Transverse colon (tissue), 4 donors: Measurements from ENCODE around the gene KIAA0232. TPM values are rescaled to one million over a fixed set of nuclear protein-coding genes. Genes with fewer than 3 reads are reported as not detected.

Source experiments
- DNase-seq: peaks from one replicate; pipeline ENCODE4 v3.0.0-alpha.2; 2019
- H3K27ac ChIP-seq, 4 donors: fragments of 200-600 bp; sonication (generic); 2 replicates each; pipeline ENCODE4 v1.5.1; 2016 to 2018; ENCODE audit warnings: inconsistent platforms in 4 of 4
- H3K27me3 ChIP-seq: fragments of 200-600 bp; sonication (generic); 2 replicates; pipeline ENCODE4 v1.5.1; 2017; ENCODE audit warnings: inconsistent platforms
- H3K36me3 ChIP-seq, 4 donors: fragments of 200-600 bp; sonication (generic); 2 replicates each; pipeline ENCODE4 v1.5.1; 2017 to 2019; ENCODE audit warnings: inconsistent platforms in 4 of 4
- H3K4me1 ChIP-seq, 4 donors: fragments of 200-600 bp; sonication (generic); 2 replicates each; pipeline ENCODE4 v1.5.1; 2017 to 2020; ENCODE audit warnings: inconsistent platforms in 4 of 4
- H3K4me3 ChIP-seq, 4 donors: fragments of 200-600 bp; sonication (generic); 1 replicate in 1 of 4; 2 replicates in 3 of 4; pipeline versions ENCODE4 v1.5.1 to v1.6.1; 2017 to 2019; ENCODE audit warnings: inconsistent platforms in 4 of 4
- H3K9me3 ChIP-seq, 2 donors: fragments of 200-600 bp; sonication (generic); 2 replicates each; pipeline ENCODE4 v1.5.1; 2017 to 2019; ENCODE audit warnings: inconsistent platforms in 2 of 2
- EP300 ChIP-seq: sonication (generic); formaldehyde crosslinking; IDR thresholded peaks from one replicate; pipeline ENCODE4 v1.6.1; 2017; ENCODE audit warnings: antibody characterized with exemption, low read depth
- POLR2A ChIP-seq: fragments of 450-650 bp; IDR thresholded peaks from one replicate; pipeline ENCODE4 v1.6.1; 2016; ENCODE audit warnings: antibody characterized with exemption, mild to moderate bottlenecking, moderate library complexity
- POLR2AphosphoS5 ChIP-seq, 3 donors: sonication (generic); formaldehyde crosslinking; IDR thresholded peaks; one replicate each; pipeline ENCODE4 v1.6.1; 2016; ENCODE audit warnings: antibody characterized with exemption in 3 of 3
- WGBS, 2 donors: methylation state at CpG; one replicate each; pipeline ENCODE4 v1.1.5; 2018; ENCODE audit warnings: low coverage in 1 of 2; 5-methylcytosine and 5-hydroxymethylcytosine counted together
- in situ Hi-C, 4 donors: fragments of 200-750 bp; cut with MboI; loops; one replicate each; pipeline versions ENCODE4 v1.15.0 to v1.15.1; 2017; ENCODE audit warnings: low sequenced_read_pairs in 3 of 4, low pct_ligation_motif_present in 1 of 4, low pct_unique_long_range_greater_than_20kb in 1 of 4
- intact Hi-C: fragments of 100-400 bp; cut with DNase I; formaldehyde crosslinking; loops from one replicate; pipeline ENCODE4 v1.15.1; 2023; ENCODE audit warnings: low total_unique reads
- total RNA-seq, 4 donors: library from RNA; depleted of rRNA; stranded (reverse); fragments of >200 nt; gene quantifications; one replicate each; pipeline ENCODE4 v1.1.0, GENCODE V29; 2016
- TF ChIP-seq, protein P1 (sequence below), 5 experiments: fragments of 200-600 bp in 3 of 5; fragments of 450-650 bp in 2 of 5; sonication (generic) in 3 of 5; IDR thresholded peaks; 1 replicate in 2 of 5; 2 replicates in 3 of 5; pipeline ENCODE4 v1.5.1; 2016 to 2017; ENCODE audit warnings: antibody characterized with exemption in 5 of 5, inconsistent platforms in 3 of 5, mild to moderate bottlenecking in 2 of 5, moderate library complexity in 1 of 5

KIAA0232 gene
- total RNA-seq, 4 donors from 2014 or later, result 17.9 to 83.4 (median 43.0) TPM

DNA sequence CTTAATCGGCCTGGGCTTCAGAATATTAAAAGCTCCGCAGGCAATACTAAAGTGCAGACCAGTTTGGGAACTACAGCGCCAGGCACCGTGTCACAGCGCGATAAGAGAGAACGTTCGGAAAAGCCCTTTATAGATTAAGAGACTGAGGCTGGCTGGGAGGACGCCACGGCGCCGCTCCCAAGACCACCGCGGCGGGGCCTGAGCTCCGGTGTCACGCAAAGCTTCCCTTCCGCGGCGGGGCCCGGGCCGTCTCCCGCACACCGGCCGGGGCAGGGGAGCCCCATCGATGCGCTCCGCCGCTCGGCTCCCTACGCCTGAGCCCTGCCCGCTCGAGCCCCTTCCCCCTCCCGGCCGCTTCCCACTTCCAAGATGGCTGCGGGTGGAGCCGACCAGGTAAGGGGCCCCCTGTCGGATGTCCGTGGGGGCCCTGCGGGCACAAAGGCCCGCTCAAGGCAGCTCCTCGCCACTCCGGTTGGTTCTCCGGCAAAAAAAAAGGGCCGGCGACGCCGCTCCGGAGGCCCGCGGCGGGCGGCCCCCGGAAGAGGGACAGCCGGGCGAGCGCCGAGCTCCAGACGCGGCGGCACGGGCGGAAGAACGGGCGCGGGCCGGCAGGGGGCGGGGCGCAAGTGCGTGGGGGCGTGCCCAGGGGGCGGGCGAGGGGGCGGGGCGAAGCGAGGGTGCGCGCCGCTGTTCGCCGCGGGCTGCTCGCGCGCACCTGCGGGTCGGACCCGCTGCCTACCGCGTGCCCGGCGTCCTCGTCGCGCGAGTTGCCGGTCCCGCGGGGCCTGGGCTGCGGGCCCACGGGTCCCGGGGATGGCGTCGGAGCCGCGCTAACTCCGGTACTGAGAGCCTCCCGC is 126.8 kb downstream of the KIAA0232 start, which contains the start of gene TBC1D14:
Gene TBC1D14 (plus strand): TSS at position 714 of the 857 bp plus-strand sequence. CDS start 13,564 bp downstream, outside the sequence.
- TF ChIP-seq POLR2AphosphoS5 (IDR thresholded peaks at IDR 0.05) (peak; percentile 5 to 69 (median 58)), POLR2A (peak; percentile 62), EP300 (no peak)
- TF ChIP-seq, protein P1, sequence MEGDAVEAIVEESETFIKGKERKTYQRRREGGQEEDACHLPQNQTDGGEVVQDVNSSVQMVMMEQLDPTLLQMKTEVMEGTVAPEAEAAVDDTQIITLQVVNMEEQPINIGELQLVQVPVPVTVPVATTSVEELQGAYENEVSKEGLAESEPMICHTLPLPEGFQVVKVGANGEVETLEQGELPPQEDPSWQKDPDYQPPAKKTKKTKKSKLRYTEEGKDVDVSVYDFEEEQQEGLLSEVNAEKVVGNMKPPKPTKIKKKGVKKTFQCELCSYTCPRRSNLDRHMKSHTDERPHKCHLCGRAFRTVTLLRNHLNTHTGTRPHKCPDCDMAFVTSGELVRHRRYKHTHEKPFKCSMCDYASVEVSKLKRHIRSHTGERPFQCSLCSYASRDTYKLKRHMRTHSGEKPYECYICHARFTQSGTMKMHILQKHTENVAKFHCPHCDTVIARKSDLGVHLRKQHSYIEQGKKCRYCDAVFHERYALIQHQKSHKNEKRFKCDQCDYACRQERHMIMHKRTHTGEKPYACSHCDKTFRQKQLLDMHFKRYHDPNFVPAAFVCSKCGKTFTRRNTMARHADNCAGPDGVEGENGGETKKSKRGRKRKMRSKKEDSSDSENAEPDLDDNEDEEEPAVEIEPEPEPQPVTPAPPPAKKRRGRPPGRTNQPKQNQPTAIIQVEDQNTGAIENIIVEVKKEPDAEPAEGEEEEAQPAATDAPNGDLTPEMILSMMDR (IDR thresholded peaks at IDR 0.05), result peak in 3 of 5 experiments; percentile 8 to 44 (median 15)
- H3K4me1 ChIP-seq, result peaks cover 6 to 49% (median 34%) of the 10 kb centered on the region in 4 donors
- peaks cover 3% of the 10 kb centered on the region for H3K27me3 ChIP-seq
- 0% methylated on average over 8 to 34 of the region's 108 CpGs for WGBS, 2 donors
- peak within 1 kb of the TSS; percentile 75 to 91 (median 86) for H3K4me3 ChIP-seq
- no peaks in the 10 kb centered on the region for H3K9me3 ChIP-seq
- DNase-seq, result peak; percentile 91
- peak within 1 kb of the TSS; percentile 97 to 99 (median 99) for H3K27ac ChIP-seq
- no peaks in the 10 kb centered on the region for H3K36me3 ChIP-seq
- intact Hi-C loops, result loop anchor here (10.0 kb wide), 2 partner anchors 75 to 195 kb away; partner anchors contain the start of gene BLOC1S4
- in situ Hi-C loops, result loop anchor here in 3 of 4 donors (10.0 kb wide), 1 partner anchor 165 kb away; no protein-coding TSS in a partner anchor

DNA sequence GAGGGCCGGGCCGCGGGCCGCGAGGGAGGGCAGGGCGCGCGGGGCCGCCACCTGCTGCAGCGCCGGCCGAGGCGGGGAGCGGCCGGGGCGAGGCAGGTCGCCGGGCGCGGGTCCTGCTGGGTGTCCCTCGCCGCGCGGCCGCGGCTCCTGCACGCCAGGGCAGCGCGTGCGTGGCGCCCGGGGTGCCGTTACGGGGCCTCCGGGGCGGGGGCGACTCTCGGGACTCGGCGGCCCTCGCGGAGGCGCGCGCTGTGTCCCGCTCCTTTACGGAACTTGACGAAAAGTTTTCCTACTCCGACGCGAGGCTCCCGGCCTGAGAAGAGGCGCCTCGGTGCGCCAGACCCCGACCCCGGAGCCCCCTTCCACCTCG is 127.4 kb downstream of the KIAA0232 start:
- Histone ChIP-seq H3K4me3 (peak overlapping the region; percentile 75 to 91 (median 86)), H3K27ac (peak overlapping the region; percentile 97 to 99 (median 99))
- intact Hi-C loops, result loop anchor here (5.0 to 10.0 kb wide), 3 partner anchors 75 to 195 kb away; partner anchors contain the start of genes BLOC1S4 and GRPEL1

DNA sequence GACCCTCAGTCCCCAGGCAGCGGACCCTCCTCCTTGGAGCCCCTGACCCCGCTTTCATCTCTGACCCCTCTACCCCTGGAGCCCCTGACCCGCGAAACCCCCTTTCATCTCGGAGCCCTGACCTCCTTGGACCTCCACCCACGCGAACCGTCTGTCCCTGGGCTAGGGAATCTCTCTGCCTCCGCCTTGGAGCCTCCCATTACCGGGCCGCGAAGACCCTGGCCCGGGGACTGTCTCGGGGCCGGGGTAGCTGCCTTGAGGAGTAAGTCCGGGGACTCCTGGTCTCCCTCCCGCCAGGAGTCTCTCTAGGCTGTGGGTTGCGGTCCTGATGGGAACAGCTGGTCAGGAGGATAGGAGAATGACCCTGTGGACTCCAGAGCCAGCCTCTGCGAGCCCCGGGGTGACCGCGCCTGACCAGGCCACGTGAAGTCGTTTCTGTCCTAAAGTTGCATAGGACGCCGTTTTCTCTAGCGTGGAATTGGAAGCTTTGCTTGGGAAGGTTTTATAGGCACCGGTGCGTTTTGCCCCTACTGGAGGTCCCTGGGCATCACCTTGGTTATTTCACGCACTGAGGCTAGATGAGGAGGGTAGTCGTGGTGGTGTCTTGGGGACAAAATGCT is 127.9 kb downstream of the KIAA0232 start:
- WGBS, 2 donors, result 11% methylated on average over 31 of the region's 31 CpGs; no CpG with 5 or more reads in 1 of the 2 donors
- Histone ChIP-seq H3K4me1 (peaks cover 11 to 60% (median 38%) of the 10 kb centered on the region in 4 donors), H3K4me3 (peak overlapping the region; percentile 75 to 91 (median 86)), H3K27ac (peak overlapping the region; percentile 97 to 99 (median 99)), H3K9me3 (no peaks in the 10 kb centered on the region), H3K36me3 (no peaks in the 10 kb centered on the region), H3K27me3 (peaks cover 3% of the 10 kb centered on the region)
- in situ Hi-C loops, result no loop called here
- TF ChIP-seq POLR2AphosphoS5 (IDR thresholded peaks at IDR 0.05) (no peak), POLR2A (peak; percentile 20), EP300 (no peak)
- TF ChIP-seq, protein P1 (IDR thresholded peaks at IDR 0.05), result peak in 3 of 5 experiments; percentile 19 to 55 (median 24)
- DNase-seq, result peak; percentile 37
- intact Hi-C loops, result loop anchor here (5.0 kb wide), 1 partner anchor 157 kb away; the partner anchor contains the start of gene GRPEL1

More for the DNA sequence above, 127.4 kb downstream of the KIAA0232 start:
- H3K36me3 ChIP-seq, result no peaks in the 10 kb centered on the region
- no peaks in the 10 kb centered on the region for H3K9me3 ChIP-seq
- in situ Hi-C loops, result loop anchor here in 3 of 4 donors (10.0 kb wide), 1 partner anchor 165 kb away; no protein-coding TSS in a partner anchor
- H3K27me3 ChIP-seq, result peaks cover 3% of the 10 kb centered on the region
- DNase-seq, result peak; percentile 39
- WGBS, 2 donors, result 0% methylated on average over 12 of the region's 58 CpGs; no CpG with 5 or more reads in 1 of the 2 donors
- H3K4me1 ChIP-seq, result peaks cover 6 to 55% (median 34%) of the 10 kb centered on the region in 4 donors
- TF ChIP-seq POLR2A, result no peak
- TF ChIP-seq, protein P1 (IDR thresholded peaks at IDR 0.05), result no peak
- TF ChIP-seq EP300, result no peak
- TF ChIP-seq POLR2AphosphoS5 (IDR thresholded peaks at IDR 0.05), result no peak
